T-cell (primary cell): ENCODE measurements around the gene DEFB108B. TPM values are rescaled to one million over a fixed set of nuclear protein-coding genes. Genes with fewer than 3 reads are reported as not detected.
"Not testable (repeated sequence)": the region's sequence is repeated elsewhere in the genome, so short reads cannot be mapped to it uniquely, and the experiment has no call there.

Source experiments
- ATAC-seq, 4 experiments: fragments of 200-7000 bp in 3 of 4; fragments of 150-1000 bp in 1 of 4; cut with Tn5 transposase; replicated peaks in 1 of 4; 1 replicate in 3 of 4; 2 replicates in 1 of 4; pipeline ENCODE4 v1.10.0; 2021; ENCODE audit warnings: moderate library complexity in 3 of 4, mild to moderate bottlenecking in 2 of 4, moderate number of reproducible peaks in 1 of 4
- CTCF ChIA-PET, 2 donors: fragments of 300-600 bp; sonication (Branson Sonifier 250); formaldehyde crosslinking; loops; one replicate each; lab custom pipeline; 2022; ENCODE audit warnings: antibody characterized with exemption in 2 of 2; lab: Charles Lee
- POLR2A ChIA-PET, 2 donors: fragments of 300-600 bp; sonication (Branson Sonifier 250); formaldehyde crosslinking; loops; one replicate each; lab custom pipeline; 2022; ENCODE audit warnings: antibody characterized with exemption in 2 of 2; lab: Charles Lee
- DNase-seq, 35 experiments: peaks; one replicate each; pipeline versions ENCODE4 v3.0.0 to v3.0.0-alpha.2; 2013 to 2023
- H3K27ac ChIP-seq: one replicate; pipeline ENCODE4 v1.5.1; 2013; ENCODE audit warnings: low read length
- H3K27me3 ChIP-seq, 2 experiments: replicated peaks in 1 of 2; 1 replicate in 1 of 2; 2 replicates in 1 of 2; pipeline versions ENCODE4 v1.6.1 to v1.7.0; 2013; ENCODE audit warnings: low read length in 1 of 2, mixed read lengths in 1 of 2; ENCODE audit not compliant: control insufficient read depth in 2 of 2, insufficient read depth in 2 of 2; ENCODE audit errors: extremely low read depth in 1 of 2
- H3K36me3 ChIP-seq, 2 donors: 1 replicate in 1 of 2; 2 replicates in 1 of 2; pipeline versions ENCODE4 v1.6.1 to v1.7.0; 2013; ENCODE audit warnings: low read length in 1 of 2; ENCODE audit not compliant: control insufficient read depth in 2 of 2, insufficient read depth in 1 of 2; ENCODE audit errors: extremely low read depth in 1 of 2
- H3K4me1 ChIP-seq, 2 experiments: 1 replicate in 1 of 2; 2 replicates in 1 of 2; pipeline versions ENCODE4 v1.6.1 to v1.7.0; 2013; ENCODE audit warnings: low read length in 2 of 2, mixed read lengths in 1 of 2; ENCODE audit not compliant: insufficient read depth in 2 of 2, control insufficient read depth in 1 of 2; ENCODE audit errors: extremely low read depth in 1 of 2
- H3K4me3 ChIP-seq, 2 donors: 1 replicate in 1 of 2; 2 replicates in 1 of 2; pipeline versions ENCODE4 v1.5.1 to v1.7.0; 2013; ENCODE audit warnings: mild to moderate bottlenecking in 2 of 2, low read length in 1 of 2, moderate library complexity in 1 of 2; ENCODE audit not compliant: control insufficient read depth in 1 of 2; ENCODE audit errors: extremely low read depth in 1 of 2
- H3K9me3 ChIP-seq: 2 replicates; pipeline ENCODE4 v1.7.0; 2013
- H3K27ac Mint-ChIP-seq, 2 donors: one replicate each; pipeline ENCODE4 v1.8.0; 2020 to 2021; ENCODE audit warnings: mild to moderate bottlenecking in 2 of 2, mixed read lengths in 2 of 2
- H3K27me3 Mint-ChIP-seq, 2 donors: one replicate each; pipeline ENCODE4 v1.8.0; 2021 to 2022; ENCODE audit warnings: mixed read lengths in 2 of 2
- H3K36me3 Mint-ChIP-seq: one replicate; pipeline ENCODE4 v1.8.0; 2021; ENCODE audit warnings: mixed read lengths
- H3K4me1 Mint-ChIP-seq, 3 donors: one replicate each; pipeline ENCODE4 v1.8.0; 2020 to 2022; ENCODE audit warnings: mixed read lengths in 3 of 3, mild to moderate bottlenecking in 1 of 3
- H3K4me3 Mint-ChIP-seq, 3 donors: one replicate each; pipeline ENCODE4 v1.8.0; 2020 to 2022; ENCODE audit warnings: mild to moderate bottlenecking in 3 of 3, mixed read lengths in 3 of 3, moderate library complexity in 3 of 3
- H3K9me3 Mint-ChIP-seq, 3 donors: one replicate each; pipeline ENCODE4 v1.8.0; 2020 to 2022; ENCODE audit warnings: mixed read lengths in 3 of 3
- WGBS: methylation state at CpG from one replicate; pipeline ENCODE4 v1.1.5; 2013; ENCODE audit warnings: missing lambda C conversion rate; ENCODE audit not compliant: insufficient coverage; 5-methylcytosine and 5-hydroxymethylcytosine counted together
- total RNA-seq, 35 experiments: library from RNA in 6 of 35; stranded (reverse) in 6 of 35; fragments of 120-200 nt in 1 of 35; gene quantifications; one replicate each; pipeline versions ENCODE4 v1.2.1 to v1.2.4 and lab custom pipeline; 2013 to 2026

Gene DEFB108B
- total RNA-seq, 5 donors from 2014 or later (not counting 1 experiment from before 2014, with no cell fraction given) = not detected

DNA sequence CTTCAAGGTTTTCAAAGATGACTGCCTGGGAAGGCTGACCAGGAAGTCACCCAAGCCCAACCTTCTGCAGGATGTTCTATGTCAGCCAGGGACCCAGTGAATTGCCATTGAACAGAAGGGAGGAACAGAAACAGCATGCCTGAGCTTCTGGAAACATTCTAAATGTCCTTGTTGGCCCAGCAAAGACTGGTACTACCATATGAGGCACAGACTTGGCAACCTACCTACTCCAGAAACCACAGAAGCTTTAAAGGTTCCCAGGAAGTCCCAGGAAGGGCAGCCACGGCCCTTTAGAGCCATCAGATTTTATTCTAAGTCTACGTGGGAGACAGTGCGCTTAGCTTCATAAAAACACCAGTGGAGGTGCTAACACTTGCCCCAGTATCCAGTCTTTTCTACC, 20.5 kb upstream of the DEFB108B start:
- H3K4me1 ChIP-seq, POLR2A ChIA-PET, H3K27ac Mint-ChIP-seq, H3K27ac ChIP-seq, H3K27me3 ChIP-seq, H3K27me3 Mint-ChIP-seq, H3K36me3 Mint-ChIP-seq, H3K9me3 ChIP-seq, H3K36me3 ChIP-seq, H3K4me1 Mint-ChIP-seq, H3K9me3 Mint-ChIP-seq, H3K4me3 ChIP-seq, ATAC-seq, DNase-seq: not testable (repeated sequence)
- H3K4me3 Mint-ChIP-seq = peak overlapping the region; percentile 22 to 76 (median 59)
- WGBS = no CpG with 5 or more reads among the region's 3 CpGs
- CTCF ChIA-PET = interaction anchor here in 1 of 2 donors (1.1 to 3.2 kb wide), 2 partner anchors 12 to 26 kb away, joined by 3 to 14 read pairs; no protein-coding TSS in a partner anchor

GRCh38 chr11:71813481-71814355, 19.3 kb upstream of the DEFB108B start:
- Mint-ChIP-seq H3K27ac (peak overlapping the region; percentile 69 to 83), H3K4me3 (peak overlapping the region; percentile 76 to 79 (median 78))
- H3K9me3 ChIP-seq, H3K36me3 ChIP-seq, POLR2A ChIA-PET, H3K4me1 ChIP-seq, H3K9me3 Mint-ChIP-seq, H3K27me3 Mint-ChIP-seq, H3K36me3 Mint-ChIP-seq, H3K4me1 Mint-ChIP-seq, H3K27me3 ChIP-seq: not testable (repeated sequence)
- DNase-seq (peak; percentile 67 to 84 (median 78)), ATAC-seq (peak; percentile 84 to 100 (median 97))
- whole genome bisulfite sequencing = 0% methylated on average over 31 of the region's 46 CpGs
- CTCF ChIA-PET = interaction anchor here in 1 of 2 donors (1.1 to 3.2 kb wide), 2 partner anchors 13 to 27 kb away, joined by 3 to 14 read pairs; no protein-coding TSS in a partner anchor
- Histone ChIP-seq H3K27ac (peak overlapping the region; percentile 68), H3K4me3 (peak overlapping the region; percentile 47 to 57)

- DNase-seq, H3K9me3 ChIP-seq, H3K27ac Mint-ChIP-seq, H3K4me1 ChIP-seq, H3K27me3 Mint-ChIP-seq, H3K27me3 ChIP-seq, H3K9me3 Mint-ChIP-seq, H3K4me1 Mint-ChIP-seq, H3K36me3 Mint-ChIP-seq, H3K4me3 Mint-ChIP-seq, CTCF ChIA-PET, H3K4me3 ChIP-seq, POLR2A ChIA-PET, H3K36me3 ChIP-seq, ATAC-seq, H3K27ac ChIP-seq: not testable (repeated sequence)
- WGBS = no CpG with 5 or more reads among the region's 1 CpG
Observed at GRCh38 chr11:71821539-71821938, 11.5 kb upstream of the DEFB108B start.

DNA sequence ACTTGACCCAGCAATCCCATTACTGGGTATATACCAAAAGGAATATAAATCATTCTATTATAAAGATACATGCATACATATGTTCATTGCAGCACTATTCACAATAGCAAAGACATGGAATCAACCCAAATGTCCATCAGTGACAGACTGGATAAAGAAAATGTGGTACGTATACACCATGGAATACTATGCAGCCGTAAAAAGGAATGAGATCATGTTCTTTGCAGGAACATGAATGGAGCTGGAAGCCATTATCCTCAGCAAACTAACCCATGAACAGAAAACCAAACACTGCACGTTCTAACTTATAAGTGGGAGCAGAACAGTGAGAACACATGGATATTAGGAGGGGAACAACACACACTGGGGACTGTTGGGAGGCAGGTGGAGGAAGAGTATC, 3.8 kb upstream of the DEFB108B start:
- H3K36me3 ChIP-seq, CTCF ChIA-PET, DNase-seq, POLR2A ChIA-PET, H3K9me3 ChIP-seq, H3K4me1 ChIP-seq, H3K27me3 Mint-ChIP-seq, H3K27ac Mint-ChIP-seq, H3K27ac ChIP-seq, H3K9me3 Mint-ChIP-seq, H3K36me3 Mint-ChIP-seq, H3K4me1 Mint-ChIP-seq, ATAC-seq, H3K4me3 Mint-ChIP-seq, H3K27me3 ChIP-seq, H3K4me3 ChIP-seq: not testable (repeated sequence)
- WGBS = no CpG with 5 or more reads among the region's 3 CpGs

DNA sequence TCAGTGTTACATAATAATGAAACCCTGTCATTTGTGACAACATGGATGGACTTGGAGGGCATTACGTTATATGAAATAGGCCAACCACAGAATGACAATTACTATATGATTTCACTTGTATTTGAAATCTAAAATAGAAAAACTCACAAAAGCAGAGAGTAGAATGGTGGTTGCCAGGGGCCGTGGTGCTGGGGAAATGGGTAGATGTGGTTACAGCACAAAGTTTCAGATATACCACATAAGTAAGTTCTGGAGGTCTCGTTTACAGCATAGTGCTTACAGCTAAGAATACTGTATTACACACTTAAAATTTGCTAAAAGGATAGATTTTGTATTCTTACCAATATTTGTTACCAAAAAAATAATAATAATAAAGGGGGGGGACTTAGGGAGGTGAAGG, 3.3 kb upstream of the DEFB108B start:
- CTCF ChIA-PET, H3K4me3 Mint-ChIP-seq, H3K27ac ChIP-seq, H3K9me3 Mint-ChIP-seq, H3K4me3 ChIP-seq, H3K27me3 ChIP-seq, H3K27me3 Mint-ChIP-seq, H3K9me3 ChIP-seq, H3K36me3 ChIP-seq, H3K4me1 Mint-ChIP-seq, ATAC-seq, DNase-seq, H3K36me3 Mint-ChIP-seq, H3K4me1 ChIP-seq, H3K27ac Mint-ChIP-seq, POLR2A ChIA-PET: not testable (repeated sequence)
- WGBS = no CpG with 5 or more reads among the region's 3 CpGs

DNA sequence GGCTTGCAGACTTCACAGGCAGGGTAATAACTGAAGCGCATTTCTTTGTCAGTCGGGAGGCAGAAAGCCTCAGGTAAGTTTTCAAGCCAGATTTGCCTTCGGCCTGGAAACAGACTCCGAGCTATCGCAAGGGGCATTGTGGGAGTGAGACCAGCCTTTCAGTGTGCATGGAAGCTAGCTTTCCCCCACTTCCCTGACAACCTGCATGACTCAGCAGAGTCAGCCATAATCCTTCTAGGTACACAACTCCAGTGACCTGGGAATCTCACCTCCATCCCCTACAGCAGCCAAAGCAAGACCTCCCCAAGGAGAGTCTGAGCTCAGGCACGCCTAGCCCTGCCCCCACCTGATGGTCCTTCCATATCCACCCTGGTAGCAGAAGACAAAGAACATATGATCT, 9.7 kb downstream of the DEFB108B start:
- H3K27me3 ChIP-seq, H3K27ac Mint-ChIP-seq, H3K36me3 Mint-ChIP-seq, ATAC-seq, H3K27ac ChIP-seq, H3K9me3 ChIP-seq, CTCF ChIA-PET, H3K4me3 Mint-ChIP-seq, POLR2A ChIA-PET, H3K4me1 ChIP-seq, H3K4me1 Mint-ChIP-seq, DNase-seq, H3K4me3 ChIP-seq, H3K27me3 Mint-ChIP-seq, H3K36me3 ChIP-seq, H3K9me3 Mint-ChIP-seq: not testable (repeated sequence)
- 87% methylated on average over 6 of the region's 6 CpGs for WGBS
